NCI-H2227 treated with DMSO at 0.1 percent for 48 hours (cell line): ENCODE results near the gene RHPN2.
A peak's percentile ranks its signal among the peaks of the same experiment; 100 is the strongest.
"Not testable (repeated sequence)": the region's sequence is repeated elsewhere in the genome, so short reads cannot be mapped to it uniquely, and the experiment has no call there.

ENCODE experiments used
- DNase-seq: peaks from one replicate; lab custom pipeline; 2025; lab: John Stamatoyannopoulos, UW

RHPN2 gene

GRCh38 chr19:33064458-33064791 is 263 bp downstream of the RHPN2 start:
- no peak for DNase-seq

- peak; percentile 87 for DNase-seq
Measured at GRCh38 chr19:33063753-33064457, 783 bp downstream of the RHPN2 start.

GRCh38 chr19:33063356-33063752 is 1.3 kb downstream of the RHPN2 start:
- peak; percentile 84 for DNase-seq

DNA sequence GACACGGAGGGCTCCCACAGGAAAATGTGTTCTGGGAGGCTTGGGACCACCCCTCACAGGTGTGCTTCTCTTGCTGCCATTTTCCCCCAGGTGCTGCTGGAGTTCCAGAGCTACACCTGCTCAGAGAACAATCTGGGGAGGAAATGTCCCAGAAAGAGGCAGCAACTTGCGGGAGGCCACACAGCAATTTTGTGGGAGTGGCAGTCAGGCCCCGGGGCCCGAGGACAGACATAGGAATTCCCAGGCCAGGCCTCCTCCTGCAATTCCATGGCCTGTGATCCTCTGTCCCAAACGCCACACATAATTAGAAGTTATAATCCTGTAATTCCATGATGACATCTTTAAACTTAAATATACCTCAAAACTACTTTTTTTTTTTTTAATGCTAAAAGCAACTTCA is 1.8 kb downstream of the RHPN2 start:
- DNase-seq = no peak

DNA sequence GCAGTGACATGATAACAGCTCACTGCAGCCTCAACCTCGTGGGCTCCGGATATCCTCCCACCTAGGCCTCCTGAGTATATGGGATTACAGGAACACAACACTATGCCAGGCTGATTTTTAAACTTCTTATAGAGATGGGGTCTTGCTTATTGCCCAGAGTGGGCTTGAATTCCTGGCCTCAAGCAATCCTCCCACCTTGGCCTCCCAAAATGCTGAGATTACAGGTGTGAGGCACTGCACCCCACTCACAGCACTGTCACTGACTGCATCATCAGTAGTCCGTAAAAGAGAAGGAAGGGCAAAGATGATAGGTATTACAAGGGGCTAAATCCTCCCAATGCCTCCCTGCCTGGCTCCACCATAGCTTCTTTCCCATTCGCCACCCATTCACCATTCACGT is 4.1 kb downstream of the RHPN2 start:
- DNase-seq = no peak

GRCh38 chr19:33055718-33056117 is 9.0 kb downstream of the RHPN2 start:
- DNase-seq = no peak

GRCh38 chr19:33054623-33055022 is 10.1 kb downstream of the RHPN2 start:
- DNase-seq = no peak

GRCh38 chr19:33052352-33052972 is 12.2 kb downstream of the RHPN2 start:
- DNase-seq = no peak

DNA sequence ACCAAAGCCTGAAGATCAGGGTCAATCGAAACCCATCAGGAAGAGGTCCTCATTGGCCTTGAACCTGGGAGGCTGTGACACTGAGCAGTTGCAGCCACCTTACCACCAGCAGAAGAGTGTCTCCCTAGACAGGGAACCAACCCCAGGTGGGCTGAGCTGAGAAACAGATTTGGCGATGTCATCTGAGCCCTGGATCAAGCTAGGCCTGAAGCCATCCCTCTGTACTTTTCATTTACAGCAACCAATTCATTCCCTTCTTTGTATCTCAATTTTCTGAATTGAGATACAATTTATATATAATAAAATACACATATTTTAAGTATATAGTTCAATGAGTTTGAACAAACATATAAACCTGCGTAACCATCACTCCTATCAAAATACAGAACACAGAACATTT is 14.6 kb downstream of the RHPN2 start:
- DNase-seq = no peak

- no peak for DNase-seq
Measured at GRCh38 chr19:33048806-33049676, 15.6 kb downstream of the RHPN2 start.

- no peak for DNase-seq
Measured at GRCh38 chr19:33047422-33047821, 17.3 kb downstream of the RHPN2 start.

DNA sequence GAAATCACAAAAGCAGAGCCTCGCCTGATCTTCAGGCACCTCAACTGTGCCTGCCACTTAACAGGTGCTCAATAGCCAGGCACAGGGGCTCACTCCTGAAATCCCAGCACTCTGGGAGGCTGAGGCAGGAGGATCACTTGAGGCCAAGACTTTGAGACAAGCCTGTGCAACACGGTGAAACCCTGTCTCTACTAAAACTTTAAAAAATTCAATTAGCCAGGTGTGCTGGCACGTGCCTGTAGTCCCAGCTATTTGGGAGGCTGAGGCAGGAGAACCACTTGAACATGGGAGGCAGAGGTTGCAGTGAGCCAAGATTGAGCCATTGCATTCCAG is 22.9 kb downstream of the RHPN2 start:
- not testable (repeated sequence) for DNase-seq

GRCh38 chr19:33040994-33041827 is 23.5 kb downstream of the RHPN2 start:
- peak; percentile 88 for DNase-seq

DNA sequence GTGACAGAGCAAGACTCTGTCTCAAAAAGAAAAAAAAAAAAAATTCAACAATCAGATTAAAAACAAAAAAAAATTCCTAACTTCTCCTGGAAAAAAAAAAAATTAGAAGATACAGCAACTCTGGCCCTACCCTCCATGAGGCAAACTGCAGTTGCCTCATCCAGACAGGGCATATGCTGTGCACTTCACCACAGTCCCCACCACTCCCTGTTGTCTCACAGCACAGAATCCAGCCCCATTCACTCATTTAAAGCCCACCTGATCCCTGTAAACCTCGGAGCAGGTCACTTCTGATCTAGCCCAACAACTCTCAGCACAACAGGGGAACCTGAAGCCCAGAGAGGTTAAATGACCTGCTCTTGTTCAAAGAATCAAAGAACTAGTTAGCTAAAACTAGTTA is 24.9 kb downstream of the RHPN2 start:
- no peak for DNase-seq

DNA sequence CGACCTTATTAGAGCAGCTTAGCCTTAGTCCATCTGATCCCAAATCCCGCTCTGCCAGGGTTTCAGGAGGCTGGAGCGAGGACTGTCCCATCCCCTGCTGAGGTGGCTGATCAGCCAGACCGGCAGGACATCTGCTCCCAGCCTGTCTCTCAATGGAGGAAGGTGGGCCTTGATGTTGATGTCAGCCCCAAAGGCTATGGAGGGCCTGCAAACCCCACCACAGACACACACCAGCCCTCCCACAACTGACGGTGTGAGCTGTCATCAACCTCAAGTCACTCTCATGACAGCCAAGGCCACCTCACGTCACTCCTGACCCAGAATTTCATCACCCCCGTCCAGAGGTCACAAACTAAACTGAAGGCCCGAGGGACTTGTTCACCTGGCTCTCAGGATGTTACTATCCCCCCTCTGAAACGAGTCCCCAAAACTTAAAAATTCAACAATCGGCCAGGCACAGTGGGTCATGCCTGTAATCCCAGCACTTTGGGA is 25.5 kb downstream of the RHPN2 start:
- DNase-seq = no peak

- DNase-seq = not testable (repeated sequence)
Measured at GRCh38 chr19:33037168-33038025, 27.3 kb downstream of the RHPN2 start.

GRCh38 chr19:33036370-33037167 is 28.1 kb downstream of the RHPN2 start:
- not testable (repeated sequence) for DNase-seq

DNA sequence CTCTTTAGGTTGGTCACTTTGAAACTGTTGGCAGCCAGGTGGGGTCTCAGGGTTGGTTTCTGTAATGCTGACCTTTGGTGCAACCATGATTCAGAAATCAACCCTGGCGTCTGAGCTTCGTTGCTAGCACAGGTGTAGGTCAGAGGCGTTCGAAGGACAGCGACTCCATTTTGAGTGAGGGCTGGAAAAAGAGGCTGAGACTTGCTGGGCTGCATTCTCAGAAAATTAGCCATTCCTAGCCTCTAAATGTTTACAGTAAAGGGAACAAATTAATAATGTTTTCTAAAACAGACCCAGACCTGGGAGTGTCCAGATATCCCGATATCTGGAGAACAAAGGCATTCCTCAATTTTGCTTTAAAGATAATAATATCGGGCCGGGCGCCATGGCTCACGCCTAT is 29.2 kb downstream of the RHPN2 start:
- no peak for DNase-seq

- no peak for DNase-seq
Measured at GRCh38 chr19:33032218-33032781, 32.4 kb downstream of the RHPN2 start.

DNA sequence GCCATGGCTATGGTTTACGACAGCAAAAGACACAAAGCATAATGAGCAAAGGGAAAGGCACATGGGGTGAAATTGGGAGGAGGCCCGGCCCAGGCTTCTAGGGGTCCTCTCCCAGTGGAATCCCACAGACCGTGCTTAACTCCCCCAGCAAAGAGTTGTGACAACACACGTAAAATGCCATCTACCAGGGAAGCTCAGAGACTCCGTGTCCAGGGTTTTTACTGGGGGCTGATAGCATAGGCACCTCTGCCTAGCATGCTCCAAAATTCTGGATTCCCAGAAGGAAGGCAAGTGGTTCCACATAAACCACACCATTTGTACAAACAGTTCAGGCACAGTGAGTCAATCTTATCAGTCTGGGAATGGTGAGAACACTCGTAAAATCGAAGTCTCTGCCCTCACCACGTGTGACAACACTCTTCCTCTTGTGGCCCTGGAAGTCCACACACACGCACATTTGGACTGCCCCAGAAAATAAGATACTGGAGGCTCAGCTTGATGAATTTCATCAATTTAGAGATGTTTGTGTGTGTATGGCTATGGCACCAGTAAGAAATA is 34.9 kb downstream of the RHPN2 start:
- DNase-seq = no peak
